NCI-H2171 (cell line): ENCODE measurements around the gene PDE3A.
"Not testable (repeated sequence)": the region's sequence is repeated elsewhere in the genome, so short reads cannot be mapped to it uniquely, and the experiment has no call there.

Experiments
- DNase-seq: peaks from one replicate; lab custom pipeline; 2025; lab: John Stamatoyannopoulos, UW

The PDE3A gene

DNA sequence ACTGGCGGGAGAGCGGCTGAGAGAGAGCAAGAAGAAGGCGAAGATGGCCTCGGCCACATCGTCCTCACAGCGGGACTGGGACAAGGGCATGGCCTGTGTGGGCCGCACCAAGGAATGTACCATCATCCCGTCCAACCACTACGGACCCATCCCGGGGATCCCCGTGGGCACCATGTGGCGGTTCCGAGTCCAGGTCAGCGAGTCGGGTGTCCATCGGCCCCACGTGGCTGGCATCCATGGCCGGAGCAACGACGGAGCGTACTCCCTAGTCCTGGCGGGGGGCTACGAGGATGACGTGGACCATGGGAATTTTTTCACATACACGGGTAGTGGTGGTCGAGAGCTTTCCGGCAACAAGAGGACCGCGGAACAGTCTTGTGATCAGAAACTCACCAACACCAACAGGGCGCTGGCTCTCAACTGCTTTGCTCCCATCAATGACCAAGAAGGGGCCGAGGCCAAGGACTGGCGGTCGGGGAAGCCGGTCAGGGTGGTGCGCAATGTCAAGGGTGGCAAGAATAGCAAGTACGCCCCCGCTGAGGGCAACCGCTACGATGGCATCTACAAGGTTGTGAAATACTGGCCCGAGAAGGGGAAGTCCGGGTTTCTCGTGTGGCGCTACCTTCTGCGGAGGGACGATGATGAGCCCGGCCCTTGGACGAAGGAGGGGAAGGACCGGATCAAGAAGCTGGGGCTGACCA lies 183.6 kb downstream of the PDE3A start:
- DNase-seq = not testable (repeated sequence)

DNA sequence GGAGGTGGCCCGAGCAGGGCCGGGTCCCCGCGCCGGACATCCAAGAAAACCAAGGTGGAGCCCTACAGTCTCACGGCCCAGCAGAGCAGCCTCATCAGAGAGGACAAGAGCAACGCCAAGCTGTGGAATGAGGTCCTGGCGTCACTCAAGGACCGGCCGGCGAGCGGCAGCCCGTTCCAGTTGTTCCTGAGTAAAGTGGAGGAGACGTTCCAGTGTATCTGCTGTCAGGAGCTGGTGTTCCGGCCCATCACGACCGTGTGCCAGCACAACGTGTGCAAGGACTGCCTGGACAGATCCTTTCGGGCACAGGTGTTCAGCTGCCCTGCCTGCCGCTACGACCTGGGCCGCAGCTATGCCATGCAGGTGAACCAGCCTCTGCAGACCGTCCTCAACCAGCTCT lies 184.2 kb downstream of the PDE3A start:
- DNase-seq = not testable (repeated sequence)

DNA sequence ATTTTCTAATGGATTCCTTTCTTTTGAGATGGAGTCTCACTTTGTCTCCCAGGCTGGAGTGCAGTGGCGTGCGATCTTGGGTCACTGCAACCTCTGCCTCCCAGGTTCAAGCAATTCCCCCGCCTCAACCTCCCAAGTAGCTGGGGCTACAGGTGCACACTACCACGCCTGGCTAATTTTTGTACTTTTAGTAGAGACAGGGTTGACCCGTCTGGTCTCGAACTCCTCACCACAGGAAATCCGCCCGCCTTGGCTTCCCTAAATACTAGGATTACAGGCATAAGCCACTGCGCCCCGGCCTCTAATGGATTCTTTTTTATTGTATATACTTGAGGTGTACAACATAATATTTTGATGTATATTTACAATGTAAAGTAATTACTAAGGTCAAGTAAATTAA lies 186.7 kb downstream of the PDE3A start:
- no peak for DNase-seq

DNA sequence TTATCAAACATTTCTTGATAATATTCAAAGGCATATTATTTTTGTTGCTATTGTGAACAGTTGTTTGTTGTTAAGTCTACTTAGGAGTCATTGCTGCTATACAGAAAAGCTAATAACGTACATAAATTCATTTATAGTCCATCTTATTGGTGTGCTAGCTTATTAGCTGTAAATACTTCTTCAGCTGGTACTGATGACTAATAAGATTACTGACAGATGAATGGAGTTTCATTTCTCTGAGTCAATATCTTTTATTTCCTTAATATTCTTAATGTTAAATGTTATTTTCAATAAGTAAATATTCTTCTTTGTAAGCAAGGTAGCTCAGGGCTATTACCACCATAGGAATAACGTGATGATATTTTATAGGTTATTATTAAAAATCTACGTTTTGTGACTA lies 187.4 kb downstream of the PDE3A start:
- no peak for DNase-seq

DNA sequence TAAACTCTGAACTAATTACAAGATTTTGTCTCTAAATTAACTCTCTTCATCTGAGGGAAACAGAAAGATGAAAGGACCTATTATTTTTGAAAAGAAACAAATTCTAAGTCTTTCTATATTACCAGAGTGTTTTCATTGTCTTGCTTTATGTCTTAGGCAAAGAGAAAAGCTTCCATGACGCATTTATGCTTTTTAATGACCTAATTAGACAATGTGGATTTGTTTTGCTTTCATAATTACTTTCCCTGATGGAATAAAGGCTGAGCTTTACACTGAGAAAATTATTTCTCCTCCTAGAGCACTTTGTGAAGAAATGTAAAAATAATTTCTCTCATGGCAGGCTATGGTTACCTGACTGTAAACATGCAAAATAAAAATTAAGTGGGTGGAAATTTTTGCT lies 188.8 kb downstream of the PDE3A start:
- no peak for DNase-seq

DNA sequence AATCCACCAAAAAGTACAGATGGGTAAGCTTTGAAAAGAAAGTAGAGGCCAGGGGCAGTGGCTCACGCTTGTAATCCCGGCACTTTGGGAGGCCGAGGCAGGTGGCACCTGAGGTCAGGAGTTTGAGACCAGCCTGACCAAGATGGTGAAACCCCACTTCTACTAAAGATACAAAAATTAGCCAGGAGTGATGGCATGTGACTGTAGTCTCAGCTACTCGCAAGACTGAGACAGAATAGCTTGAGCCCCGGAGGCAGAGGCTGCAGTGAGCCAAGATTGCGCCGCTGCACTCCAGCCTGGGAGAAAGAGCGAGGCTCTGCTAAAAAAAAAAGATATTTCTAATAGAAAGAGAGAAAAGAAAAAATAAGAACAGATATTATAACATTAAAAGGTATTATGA lies 192.6 kb downstream of the PDE3A start:
- no peak for DNase-seq

DNA sequence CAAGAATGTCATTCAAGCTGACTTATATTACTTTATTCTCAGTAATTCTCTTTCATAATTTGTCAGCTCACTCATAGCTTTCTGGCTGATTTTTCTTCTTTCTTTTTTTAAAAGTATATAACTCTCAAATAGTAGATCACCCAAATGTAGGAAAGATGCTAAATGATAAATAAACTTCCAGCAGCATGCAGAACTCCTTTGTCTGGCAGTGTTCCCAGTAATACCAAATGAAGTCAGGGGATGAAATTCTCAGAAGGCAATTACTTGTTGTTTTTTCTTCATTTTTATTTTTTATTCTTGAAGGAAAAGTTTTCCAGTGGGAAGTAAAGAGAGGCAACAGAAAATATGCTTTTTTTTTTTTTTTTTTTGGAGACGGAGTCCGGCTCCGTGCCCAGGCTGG lies 193.5 kb downstream of the PDE3A start:
- DNase-seq = no peak

DNA sequence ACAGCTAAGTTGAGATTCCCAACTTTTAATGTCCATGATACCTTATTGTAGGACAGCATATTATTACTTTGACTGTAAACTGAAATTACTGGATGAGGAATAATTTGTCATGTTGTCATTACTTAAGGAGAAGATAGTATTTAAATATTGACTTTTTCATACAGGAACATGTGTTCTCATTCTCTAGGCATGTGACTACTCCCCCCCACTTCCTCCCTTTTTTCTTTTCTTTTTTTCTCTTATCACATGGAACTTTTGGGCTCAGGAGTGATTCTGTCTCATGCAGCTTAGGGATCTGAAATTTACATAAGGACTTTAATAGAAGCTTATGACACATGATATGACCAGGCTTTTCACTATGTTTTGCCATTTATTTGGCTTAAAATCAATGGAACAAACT lies 199.1 kb downstream of the PDE3A start:
- DNase-seq = no peak

DNA sequence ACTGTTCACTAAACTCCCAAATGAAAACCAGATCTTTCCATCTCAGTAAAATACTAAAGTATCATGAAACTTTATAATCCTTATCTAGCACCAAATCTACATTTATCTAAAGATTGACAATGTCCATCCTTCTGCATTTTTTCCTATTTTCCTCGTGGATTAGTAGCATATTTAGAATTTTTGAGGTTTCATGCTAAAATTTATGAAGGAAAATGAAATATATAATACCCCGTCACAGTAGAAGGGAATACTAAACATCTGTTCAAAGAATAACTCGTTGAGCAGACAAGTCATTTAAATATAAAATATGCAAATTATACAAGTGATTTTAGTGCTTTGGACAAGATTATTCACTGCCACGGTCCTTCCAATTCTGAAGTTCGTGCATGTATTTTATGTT lies 204.1 kb downstream of the PDE3A start:
- DNase-seq = no peak

DNA sequence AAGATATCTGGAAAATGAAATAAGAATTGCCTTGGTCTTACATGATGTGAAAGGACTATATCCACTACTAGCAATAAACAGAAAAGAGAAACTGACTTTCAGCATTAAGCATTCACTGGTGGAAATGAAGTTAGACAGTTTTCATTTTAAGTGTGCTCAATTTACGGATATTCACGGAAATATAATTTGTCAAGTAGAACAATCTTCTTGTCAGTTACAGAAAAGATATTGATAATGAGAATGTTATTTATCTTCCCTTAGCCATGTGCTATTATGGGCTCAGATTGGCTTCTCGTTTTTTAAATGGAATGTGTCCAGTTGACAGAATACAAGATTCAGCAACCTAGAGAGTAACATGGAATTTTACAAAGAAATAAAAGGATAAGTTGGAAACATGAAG lies 208.2 kb downstream of the PDE3A start:
- DNase-seq = no peak

DNA sequence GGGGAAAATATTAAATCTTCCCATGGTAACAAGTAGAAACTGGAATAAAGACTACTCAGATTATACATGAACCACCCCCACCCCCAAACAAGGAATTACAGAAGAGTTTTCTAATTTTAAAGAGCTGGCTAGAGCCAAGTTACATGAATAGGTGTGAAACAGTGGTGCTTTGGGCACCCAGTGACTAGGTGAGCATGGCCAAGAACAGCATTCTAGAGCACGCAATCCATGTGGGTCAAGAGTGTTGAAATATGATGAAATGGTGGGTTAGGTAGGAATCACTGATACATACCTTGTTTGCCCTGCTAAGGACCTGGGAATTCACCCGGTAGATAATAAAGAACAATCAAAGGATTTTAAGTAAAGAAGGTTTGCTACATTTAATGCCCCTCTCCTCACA lies 208.7 kb downstream of the PDE3A start:
- DNase-seq = no peak

DNA sequence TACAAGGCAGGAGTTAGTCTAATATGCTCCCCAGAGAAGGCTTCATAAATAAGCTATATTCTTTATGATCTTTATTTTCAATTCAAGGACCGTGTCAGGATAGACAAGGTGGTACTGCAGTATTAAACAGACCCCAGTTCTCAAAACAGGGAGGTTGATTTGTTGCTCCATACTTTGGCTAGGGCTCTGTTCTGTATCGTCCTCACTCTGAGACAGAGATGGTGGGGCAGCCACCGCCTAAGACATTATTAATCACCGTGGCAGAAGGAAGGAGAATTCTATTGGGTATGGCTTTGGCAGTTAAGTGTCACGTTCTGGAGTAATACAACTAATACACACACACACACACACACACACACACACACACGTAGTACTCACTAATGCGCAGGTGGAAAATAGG lies 209.8 kb downstream of the PDE3A start:
- no peak for DNase-seq

DNA sequence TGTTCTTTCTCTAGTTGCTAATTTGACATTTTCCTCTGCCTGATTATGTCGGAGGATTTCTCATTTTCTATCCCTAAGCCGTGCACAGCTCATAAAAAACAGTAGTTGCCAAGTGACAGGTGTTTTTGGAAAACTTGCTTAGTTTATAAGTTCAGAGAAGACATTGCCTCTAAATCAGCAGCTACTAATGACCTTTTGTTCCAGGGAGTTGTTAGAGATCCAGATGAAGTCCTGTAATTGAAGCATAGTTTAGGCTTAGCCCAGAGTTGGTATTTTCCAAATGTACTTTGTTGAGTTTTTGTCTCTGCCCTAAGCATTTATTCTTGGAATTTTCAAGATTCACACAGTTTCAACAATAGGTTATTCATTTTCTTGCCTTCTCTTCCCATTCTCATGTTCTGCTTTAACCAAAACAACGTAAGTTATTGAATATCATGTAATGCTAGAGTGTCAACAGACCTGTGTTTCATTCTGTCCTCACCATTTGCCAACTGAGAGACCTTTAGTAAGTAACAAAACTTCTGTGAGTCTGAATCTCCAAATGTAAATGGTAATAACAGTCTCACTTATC lies 216.8 kb downstream of the PDE3A start:
- DNase-seq = no peak

DNA sequence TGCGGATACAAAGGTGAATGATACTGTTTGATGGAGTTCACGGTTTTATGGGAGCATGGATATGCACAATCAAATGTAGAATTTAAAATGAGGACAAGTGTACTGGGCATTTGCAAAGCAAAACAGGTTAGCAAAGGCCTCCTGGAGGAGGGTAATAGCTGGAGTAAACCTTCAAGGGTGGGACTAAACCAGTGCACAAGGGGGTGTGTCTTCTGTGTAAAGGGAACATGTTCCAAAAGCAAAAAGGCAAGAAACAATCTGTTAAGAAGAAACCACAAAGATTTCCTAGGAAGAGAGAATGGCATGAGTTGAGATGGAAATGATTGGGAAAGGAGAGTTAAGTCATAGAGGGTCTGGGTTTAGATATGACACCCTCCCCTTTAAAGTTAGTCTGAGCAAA lies 217.6 kb downstream of the PDE3A start:
- DNase-seq = no peak

DNA sequence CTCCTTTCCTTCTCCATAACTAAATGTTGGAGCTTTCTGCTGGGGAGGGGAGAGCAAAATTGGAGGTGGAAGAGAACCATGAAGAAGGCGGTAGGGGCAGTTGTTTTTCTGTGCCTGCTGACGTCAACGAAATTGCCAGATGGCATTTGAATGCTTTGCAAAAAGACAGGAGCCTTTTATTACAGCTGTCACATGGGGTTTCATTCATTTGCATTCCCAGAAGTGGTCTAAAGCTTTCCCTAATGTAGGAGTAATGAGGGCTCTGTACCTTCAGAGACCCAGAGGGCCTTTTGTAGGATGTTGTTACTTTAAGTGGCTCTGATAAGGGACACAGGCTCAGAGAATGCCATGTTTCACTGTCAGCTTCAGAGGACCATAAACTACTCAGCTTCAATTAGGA lies 219.7 kb downstream of the PDE3A start:
- DNase-seq = no peak

DNA sequence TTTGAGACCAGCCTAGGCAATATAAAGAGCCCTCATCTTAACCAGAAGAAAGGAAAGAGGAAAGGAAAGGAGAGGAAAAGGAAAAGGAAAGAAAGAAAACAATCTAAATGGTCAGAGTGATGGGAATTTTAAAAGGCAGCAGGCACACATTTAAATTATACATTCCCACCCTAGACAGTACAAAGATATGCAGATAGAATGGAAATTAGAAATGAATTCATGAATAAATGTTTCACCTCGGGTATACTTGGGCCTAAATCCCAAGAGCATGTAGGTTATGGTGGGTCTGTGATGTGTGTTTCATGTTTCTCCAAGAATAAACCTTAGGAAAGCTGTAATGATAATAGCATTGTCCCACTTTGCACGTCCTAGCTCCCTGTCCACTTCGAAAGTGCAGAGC lies 222.2 kb downstream of the PDE3A start:
- no peak for DNase-seq

DNA sequence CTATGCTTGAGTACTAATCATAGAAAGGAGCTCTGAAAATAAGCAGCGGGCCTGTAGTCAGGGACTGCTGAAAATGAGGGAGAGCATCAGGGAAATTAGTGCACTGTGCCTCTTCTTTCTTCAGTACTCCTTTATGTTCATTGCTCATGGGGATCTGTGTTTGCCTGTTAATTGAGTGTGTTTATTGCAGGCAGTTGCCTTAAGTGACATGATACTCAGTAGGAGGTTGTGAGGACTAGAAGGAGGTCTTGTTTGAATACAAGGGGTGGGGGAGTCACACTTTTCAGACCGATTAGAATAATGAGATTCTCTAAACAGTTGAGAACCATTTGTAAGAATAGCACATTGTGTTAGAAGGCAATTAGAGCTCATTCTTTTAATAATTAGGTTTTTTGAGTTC lies 224.2 kb downstream of the PDE3A start:
- DNase-seq = no peak

DNA sequence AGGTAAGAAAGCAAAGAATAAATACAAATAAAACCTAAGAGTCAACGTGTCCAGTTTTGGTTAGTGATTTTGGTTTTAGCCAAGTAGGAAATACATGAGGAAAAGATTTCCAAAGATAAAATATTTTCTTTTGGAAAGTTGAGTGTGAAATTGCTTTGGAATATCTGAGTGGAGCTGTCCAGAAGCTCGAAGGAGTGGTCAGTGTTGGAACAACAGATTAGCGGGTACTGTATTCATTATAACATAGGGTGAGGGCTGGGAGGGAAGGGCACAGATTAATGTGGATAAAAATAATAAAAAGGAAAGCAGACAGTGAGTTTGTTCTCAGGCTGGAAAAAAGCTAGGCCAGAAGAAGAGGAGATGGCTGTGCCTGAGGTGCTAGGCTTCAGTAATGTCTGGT lies 225.3 kb downstream of the PDE3A start:
- no peak for DNase-seq

DNA sequence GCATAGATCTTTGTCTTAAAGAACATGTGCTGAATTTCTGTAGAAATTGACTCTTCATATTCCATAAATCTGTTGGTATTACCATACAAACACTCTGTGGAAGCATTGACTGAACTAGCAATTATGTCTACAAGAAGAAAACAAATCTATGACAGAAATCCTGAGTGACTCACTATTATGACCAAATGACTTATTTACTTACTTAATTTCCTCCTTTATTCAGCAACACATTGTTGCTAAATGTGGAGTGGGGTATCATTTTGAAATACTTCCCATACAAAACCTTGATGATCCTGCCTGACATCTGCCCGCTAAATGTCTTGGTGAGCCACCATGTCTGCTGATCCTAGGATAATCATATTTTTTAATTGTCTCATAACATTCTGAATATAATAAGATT lies 227.7 kb downstream of the PDE3A start:
- no peak for DNase-seq

DNA sequence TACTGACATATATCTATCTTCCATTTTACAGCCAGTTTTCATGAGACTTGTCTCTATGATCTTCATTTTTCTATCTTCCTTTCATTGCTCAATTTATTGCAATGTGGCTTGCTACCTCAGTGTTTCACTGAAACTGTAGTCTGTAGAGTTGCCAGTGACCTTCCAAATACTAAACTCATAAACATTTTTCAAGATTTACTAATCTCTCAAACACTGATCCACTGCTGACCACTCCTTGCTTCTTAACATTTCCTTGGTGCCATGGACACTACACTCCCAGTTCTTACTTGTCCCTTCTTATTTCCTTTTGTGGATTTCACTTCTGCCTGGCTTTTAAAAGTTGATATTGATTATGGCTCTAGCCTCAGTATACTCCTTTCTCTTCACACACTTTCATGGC lies 231.4 kb downstream of the PDE3A start:
- DNase-seq = no peak

DNA sequence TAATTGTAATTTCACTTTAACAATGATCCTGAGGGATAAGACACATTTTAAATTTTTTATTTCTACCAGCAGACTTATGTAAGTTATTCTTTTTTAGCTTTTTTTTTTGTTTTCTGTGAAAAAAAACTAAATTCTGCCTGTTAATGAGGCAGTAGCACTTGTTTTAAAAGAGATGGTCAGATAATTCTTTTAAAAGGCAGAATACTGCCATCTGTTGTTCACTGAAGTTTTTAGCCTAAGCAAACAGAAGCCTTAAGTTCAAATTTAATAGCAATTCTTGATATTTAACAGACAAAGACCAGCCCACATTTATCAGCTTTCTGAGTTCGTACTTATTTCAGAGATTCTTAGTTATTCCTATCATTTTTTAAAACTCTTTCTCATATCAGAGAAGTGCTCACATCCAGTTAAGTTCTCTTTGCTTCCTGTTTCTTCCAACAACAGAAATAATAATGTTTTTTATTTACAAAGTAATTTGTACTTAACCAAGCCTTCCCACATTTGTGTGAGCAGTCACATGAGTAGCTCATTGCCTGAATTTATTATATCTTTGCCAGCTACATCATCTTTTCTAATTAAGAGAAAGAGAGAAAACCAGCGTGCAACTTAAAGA lies 233.4 kb downstream of the PDE3A start:
- DNase-seq = no peak

DNA sequence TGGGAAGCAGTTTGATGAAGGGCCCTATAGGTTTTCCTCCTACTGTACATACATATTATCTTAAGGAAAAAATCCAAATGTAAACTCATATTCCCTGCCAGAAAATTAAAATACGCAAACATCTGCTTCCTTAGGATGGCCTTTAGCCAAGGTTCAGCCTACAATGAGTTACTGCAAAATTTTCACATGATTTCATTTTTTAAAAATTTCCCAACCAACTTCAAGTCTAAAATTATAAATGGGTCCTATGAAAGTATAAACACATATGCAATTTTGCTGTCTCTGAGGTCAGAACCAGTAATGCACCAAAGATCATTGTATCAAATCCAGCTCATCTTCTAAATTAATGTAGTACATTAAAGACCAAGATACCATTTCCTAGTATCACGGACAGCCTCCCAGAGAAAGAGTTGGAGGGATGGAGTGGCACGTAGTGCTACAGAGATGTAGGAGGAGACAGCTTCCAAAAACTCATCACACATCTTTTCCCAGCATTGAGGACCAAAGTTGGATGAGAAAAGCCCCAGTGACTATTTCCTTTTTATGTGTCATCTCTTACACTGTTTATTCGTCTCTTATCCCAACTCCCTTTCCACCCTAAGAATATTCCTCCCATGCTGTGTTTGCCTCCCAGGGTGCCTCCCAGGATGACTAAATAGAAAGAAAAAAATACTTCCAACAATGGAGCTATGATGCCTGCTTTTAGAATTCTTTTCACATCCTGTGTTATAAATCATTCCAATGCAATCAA lies 234.5 kb downstream of the PDE3A start:
- DNase-seq = no peak

DNA sequence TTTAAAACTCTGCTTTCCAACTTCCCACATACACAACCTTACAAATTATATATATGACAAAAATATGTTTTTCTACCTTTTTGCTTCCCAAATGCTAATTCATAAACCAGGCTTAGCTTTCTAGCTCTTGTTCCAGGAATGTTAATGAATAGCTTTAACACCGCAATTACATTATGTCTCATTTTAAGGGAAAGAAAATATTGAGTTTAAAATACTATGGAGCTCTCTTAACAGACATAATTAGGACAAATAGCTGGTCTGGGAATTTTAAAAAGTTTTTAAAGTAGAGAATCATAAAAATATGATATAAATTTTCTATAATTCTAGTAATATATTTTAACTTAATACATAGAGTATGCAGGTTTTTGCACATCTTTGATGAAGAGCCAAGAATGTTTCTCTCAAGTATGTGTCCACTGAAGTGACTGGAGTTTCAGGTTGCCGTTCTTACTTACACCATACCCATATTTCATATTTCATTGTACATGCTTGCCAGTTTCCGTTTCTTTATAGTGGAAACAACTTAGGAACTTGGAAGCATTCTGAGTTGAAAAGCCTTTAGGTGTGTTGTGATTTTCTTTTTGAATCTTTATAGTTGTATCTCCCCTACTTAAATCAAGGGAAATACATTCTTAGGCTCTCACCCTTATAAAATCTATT lies 236.2 kb downstream of the PDE3A start:
- DNase-seq = no peak
